HG03135 (cell line): ENCODE measurements around the gene TCF3.

ENCODE experiments used
- ATAC-seq: cut with Tn5 transposase; IDR thresholded peaks from one replicate; pipeline ENCODE4 v1.9.1; 2021; ENCODE audit warnings: mild to moderate bottlenecking, moderate library complexity; ENCODE audit not compliant: unreplicated experiment

TCF3 gene

DNA sequence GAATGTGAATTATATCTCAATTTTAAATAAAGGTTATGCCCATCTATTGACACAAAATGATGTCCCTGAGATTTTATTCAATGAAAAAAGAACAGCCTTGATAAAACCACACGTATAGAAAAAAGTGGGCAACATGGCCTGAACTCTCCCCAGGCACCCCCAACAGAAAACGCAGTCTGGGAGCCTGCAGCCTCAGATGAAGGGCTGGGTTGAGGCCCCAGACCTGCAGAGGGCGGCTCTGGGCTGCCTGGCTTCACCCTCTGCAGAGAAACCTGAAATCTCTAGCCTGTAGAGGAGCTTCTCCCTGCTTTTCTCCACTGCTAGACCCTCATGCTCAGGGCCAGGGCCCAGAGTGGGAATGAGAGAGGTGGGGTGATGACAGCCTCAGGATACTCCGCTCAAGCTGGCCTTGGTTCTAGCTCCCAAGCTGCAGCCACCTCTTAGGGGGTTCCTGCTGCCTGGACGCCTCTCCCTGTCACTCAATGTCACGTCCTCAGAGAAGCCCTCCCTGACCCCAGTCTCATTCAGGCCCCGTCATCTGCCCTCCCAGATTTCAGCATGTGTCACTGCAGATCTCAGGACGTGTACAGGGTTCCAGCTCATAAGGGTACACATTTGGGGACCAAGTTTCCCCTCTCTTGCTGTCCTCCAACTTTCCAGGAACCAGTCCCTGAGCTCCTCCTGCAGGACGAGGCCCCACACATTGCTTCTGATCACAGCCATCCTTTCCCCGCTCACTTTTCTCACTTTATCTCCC, 61.6 kb downstream of the TCF3 start:
- no peak for ATAC-seq

DNA sequence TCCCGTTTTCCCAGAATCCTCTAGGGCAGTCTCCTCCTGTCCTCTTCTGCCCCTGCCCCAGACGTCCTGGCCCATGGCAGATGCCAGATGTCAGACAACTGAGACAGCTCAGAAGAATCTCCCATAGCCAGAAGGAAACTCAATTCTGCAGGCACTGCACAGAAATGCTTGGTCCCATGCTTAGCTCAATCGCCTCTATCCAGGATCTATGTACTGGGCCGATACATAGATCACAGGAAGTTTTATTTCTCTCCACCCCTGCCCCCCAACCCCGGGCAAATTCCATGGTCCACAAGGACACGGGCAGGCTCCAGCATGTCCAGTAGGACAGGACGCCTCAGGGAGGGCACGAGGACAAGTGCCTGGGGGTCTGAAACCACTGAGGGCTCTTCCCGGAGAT, 64.5 kb downstream of the TCF3 start:
- ATAC-seq, result no peak

- ATAC-seq, result no peak
Observed at GRCh38 chr19:1585243-1585580, 67.2 kb downstream of the TCF3 start.

DNA sequence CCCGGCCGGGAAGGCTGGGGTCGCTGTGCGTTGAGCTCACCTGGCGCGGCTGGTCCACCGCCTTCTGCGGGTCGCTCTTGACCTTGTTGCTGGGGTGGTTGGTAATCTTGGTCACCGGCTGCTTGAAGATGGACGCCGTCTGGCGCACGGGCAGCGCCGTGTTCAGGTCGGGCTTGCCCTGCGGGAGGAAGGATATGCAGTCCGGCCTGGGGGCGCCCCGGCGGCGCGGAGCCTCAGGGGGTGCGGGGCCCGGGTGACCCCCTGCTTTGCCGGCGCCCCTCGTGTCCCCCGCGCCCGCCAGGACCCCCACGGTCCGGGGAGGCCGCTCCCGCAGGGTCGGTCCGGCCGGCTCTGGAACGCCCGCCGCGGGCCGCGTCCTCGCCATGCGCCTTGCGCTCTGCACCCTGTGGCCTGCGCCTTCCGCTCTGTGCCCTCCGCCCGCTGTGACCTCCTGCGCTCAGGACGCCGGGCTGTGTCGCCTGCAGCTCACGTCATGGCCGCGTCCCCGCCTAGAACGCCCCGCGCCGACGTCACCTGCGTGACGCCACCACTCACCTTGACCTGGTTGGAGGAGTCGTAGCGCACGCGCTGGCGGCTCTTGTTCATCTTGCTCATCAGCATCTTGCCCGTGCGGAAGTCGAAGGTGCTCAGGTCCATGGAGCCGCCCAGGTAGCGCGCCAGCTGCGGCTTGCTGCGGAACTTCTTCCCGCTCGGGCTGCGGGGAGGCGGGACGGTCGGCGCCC, 67.7 kb downstream of the TCF3 start:
- ATAC-seq, result no peak

GRCh38 chr19:1582201-1582600, 70.2 kb downstream of the TCF3 start:
- ATAC-seq, result no peak

GRCh38 chr19:1580957-1581356, 71.5 kb downstream of the TCF3 start:
- ATAC-seq, result no peak

GRCh38 chr19:1580382-1580781, 72.0 kb downstream of the TCF3 start:
- ATAC-seq, result no peak

DNA sequence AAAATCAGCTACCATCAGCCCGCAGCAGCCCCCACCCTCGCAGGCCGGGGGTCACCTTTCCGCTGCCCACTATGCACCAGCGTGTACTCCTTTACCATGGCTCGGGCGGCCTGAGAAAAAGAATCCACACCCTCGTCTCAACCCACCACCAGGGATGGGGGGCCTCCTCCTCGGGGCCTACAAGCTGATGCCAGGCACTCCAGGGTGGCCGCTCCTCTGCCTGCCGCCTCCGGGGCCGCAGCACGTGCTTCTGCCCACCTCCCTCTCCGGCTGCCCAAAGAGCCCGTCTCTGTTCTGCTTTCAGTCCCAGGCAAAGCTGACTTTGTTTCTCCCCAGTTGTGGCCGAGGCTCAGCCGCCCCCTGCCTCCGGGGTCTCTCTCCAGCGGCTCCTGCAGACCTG, 73.2 kb downstream of the TCF3 start:
- ATAC-seq, result no peak

DNA sequence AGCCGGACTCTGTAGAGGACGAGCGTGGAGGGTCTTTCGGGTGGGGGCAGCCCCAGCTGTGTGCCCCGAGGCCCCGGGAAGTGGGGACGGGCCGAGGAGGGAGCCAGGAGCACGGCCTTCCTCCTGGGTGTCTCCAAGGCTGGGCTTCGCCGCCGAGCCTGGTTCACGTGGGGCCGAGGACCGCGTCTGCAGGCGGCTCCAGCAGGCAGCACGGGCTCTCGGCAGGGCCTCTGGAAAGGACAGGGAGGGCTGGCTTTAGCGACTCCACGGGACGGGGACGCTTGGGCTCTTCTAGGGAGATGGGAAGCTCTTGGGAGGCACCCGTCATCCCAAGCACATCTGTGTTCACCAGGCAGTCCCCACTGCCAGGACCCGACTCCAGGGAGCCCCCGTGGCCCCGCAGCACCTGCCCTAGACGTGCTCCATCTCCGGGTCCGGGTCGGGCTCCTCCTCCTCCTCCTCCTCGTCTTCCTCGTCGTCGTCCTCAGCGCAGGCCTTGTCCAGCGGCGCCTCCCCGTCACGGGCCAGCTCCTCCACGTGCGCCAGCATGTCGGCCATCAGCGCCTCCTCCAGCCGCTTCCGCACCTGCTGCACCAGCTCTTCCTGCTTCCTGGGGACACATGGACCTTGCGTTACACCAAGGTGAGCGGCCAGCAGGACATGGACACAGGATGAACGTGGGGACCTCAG, 74.3 kb downstream of the TCF3 start:
- ATAC-seq, result no peak

DNA sequence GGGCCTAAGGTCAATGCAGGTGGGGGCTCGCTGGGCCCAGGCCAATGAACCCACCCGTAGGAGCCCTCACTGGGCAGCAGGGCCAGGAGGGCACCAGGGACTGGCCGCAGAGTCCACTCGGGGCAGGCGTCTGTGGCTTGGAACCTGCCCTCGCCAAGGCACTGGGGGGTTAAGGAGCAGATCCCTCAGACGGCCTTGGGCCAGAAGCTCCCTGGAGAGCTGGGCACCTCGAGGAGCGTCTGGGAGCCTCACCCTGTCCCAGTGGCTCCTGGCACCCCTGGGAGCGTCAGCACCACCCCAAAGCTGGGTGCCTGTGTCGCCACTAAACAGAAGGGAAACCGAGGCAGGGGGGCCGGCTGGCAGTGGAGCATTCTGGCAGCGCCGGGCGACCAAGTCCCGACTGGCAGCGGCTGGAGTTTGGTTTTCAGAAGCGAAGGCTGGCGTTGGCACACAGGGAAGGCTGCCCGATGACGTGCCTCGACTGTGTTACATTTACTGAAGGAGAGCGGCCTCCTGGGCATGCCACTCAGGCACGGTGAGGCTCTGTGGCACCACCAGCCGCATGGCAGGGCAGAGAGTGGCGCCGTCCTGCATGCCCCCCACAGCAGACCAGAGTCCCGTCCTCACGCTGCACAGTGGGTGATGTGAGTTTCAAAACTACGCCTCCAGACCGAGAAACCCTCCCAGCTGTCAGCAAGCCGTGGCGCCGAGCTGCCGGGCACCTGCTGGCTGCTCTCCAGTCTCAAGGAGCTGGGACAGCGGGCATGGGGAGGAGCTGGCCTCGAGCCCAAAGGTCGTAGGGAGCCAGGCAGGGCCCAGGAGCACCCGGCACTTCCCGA, 75.1 kb downstream of the TCF3 start:
- no peak for ATAC-seq

- ATAC-seq, result no peak
Observed at GRCh38 chr19:1576242-1577089, 75.9 kb downstream of the TCF3 start.

DNA sequence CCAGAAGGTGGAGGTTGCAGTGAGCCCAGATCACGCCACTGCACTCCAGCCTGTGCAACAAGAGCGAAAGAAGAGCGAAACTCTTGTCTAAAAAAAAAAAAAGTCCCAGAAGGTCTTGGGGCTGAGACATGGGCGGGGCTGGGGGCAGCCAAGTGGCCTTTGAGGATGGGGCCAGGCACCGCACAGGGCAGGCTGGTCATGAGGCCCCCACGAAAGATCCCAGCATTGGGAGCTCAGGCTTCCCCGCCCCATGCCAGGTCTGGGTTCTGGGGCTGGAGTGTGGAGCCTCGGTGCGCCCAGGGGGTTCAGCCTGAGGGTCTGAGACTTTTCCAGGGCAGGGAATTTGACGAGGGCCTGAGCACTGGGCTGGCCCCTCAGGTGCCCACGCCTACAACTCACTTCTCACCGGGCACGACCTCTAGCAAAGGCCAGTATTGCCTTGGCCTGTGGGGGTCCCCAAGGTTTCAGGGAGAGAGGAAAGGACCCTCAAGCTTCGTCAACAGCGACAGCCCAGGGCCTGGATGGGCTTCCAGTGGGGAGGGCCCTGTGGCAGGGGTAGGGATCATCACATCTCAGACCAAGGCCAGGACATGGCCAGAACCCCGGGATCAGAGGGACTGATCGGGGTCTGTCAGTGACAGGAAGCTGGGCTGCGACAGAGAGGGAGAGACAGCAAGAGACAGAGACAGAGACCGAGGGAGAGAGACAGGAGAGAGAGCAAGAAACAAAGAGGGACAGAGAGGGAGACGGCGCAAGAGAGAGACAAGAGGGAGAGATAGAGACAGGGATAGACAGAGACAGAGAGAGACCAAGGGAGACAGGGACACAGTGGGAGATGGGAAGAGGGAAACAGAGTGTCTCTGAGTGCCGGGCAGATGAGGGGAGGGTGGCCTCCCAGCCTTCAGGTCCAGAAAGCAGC, 76.8 kb downstream of the TCF3 start:
- ATAC-seq, result no peak

- ATAC-seq, result no peak
Observed at GRCh38 chr19:1574354-1575136, 77.9 kb downstream of the TCF3 start.

GRCh38 chr19:1572795-1573194, 79.6 kb downstream of the TCF3 start:
- ATAC-seq, result no peak

DNA sequence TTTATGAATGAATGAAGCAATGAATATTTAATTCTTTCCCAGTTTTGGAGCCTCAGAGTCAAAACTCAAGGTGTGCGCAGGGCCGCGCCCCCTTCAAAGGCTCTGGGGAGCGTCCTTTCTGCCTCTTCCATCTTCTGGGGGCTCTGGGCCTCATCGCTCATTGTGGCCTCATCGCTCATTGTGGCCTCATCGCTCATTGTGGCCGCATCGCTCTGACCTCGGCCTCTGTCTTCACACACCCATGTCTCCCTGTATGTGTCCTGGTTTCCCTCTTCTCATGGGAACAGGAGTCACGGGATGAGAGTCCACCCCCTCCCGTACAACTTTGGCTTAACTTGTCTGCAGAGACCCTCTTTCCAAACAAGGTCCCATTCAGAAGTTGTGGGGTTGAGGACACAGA, 81.1 kb downstream of the TCF3 start:
- no peak for ATAC-seq

- ATAC-seq, result no peak
Observed at GRCh38 chr19:1570836-1571235, 81.6 kb downstream of the TCF3 start.

DNA sequence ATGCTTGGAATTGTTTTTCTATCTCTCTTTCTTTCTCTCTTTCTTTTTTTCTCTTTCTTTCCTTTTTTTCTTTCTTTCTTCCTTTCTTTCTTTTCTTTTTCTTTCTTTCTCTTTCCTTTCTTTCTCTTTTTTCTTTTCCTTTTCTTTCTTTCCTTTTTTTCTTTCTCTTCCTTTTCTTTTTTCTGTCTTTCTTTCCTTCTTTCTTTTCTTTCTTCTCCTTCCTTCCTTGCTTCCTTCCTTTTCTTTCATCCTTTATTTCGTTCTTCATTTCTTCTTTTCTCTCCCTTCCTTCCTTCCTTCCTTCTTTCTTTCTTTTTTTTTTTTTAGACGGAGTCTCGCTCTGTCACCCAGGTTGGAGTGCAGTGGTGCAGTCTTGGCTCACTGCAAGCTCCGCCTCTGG, 82.4 kb downstream of the TCF3 start:
- no peak for ATAC-seq

DNA sequence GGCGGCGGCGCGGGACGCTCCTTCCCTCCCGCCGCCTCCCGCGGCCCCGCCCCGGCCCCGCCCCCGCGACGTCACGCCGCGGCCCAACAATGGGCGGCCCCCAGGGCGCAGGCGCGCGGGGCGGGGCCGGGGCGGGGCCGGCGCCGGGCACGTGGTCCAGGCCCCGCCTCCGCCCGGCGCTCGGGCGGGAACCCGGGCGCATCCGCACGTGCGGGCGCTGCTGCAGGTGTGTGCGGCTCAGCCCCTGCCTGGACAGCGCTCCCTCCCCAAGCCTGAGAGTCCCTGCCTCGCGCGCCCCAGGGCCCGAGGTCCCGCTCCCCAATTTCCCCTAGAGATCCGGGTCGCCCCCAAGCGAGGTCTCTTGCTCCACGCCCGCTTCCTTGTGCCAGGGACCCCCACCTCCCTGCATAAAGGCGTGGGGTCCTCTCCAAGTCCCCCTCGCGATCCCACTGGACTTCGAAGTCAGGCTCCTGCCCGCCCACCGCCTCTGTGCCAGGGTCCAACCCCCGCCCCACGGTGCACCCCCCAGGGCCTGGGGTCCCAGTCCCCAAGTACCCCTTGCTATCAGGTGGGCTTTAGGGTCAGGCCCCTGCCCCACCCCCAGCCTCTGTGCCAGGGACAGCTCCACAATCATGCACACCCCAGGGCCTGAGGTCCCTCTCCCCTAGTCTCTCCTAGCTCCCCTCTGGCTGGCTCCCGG, 83.9 kb downstream of the TCF3 start, which contains the start of gene MEX3D:
Gene MEX3D (minus strand): TSS at position 6 of the 700 bp plus-strand sequence. CDS start 267 bp downstream, outside the sequence.
- ATAC-seq, result peak; percentile 59
